Panc1 (cell line): Measurements from ENCODE around the gene SARS1.

ENCODE experiments used
- CTCF ChIP-seq: fragments of 450-650 bp; IDR thresholded peaks from 2 replicates; pipeline ENCODE4 v1.5.1; 2017; ENCODE audit warnings: mild to moderate bottlenecking
- POLR2AphosphoS5 ChIP-seq: IDR thresholded peaks from 2 replicates; pipeline ENCODE4 v1.6.1; 2012; ENCODE audit warnings: mild to moderate bottlenecking, low read depth, low read length, moderate library complexity
- SIN3A ChIP-seq: IDR thresholded peaks from 2 replicates; pipeline ENCODE4 v1.6.1; 2012; ENCODE audit warnings: low read depth, mild to moderate bottlenecking, low read length, moderate library complexity, borderline replicate concordance; ENCODE audit not compliant: insufficient read depth
- TCF7L2 ChIP-seq: IDR thresholded peaks from 2 replicates; pipeline ENCODE4 v1.6.1; 2011; ENCODE audit warnings: mild to moderate bottlenecking, low read depth, low read length, inconsistent platforms

- no peak for TF ChIP-seq POLR2AphosphoS5
- TF ChIP-seq CTCF, result no peak
- no peak for TF ChIP-seq SIN3A
- TF ChIP-seq TCF7L2, result no peak
Measured at GRCh38 chr1:109267743-109268300, 54.1 kb downstream of the SARS1 start.
